GM18511 (cell line): ENCODE results near the gene FBXO10.
"Not testable (repeated sequence)": the region's sequence is repeated elsewhere in the genome, so short reads cannot be mapped to it uniquely, and the experiment has no call there.

Source experiments
- ATAC-seq: cut with Tn5 transposase; IDR thresholded peaks from one replicate; pipeline ENCODE4 v1.9.1; 2021; ENCODE audit warnings: mild to moderate bottlenecking, moderate library complexity; ENCODE audit not compliant: unreplicated experiment

FBXO10 gene

DNA sequence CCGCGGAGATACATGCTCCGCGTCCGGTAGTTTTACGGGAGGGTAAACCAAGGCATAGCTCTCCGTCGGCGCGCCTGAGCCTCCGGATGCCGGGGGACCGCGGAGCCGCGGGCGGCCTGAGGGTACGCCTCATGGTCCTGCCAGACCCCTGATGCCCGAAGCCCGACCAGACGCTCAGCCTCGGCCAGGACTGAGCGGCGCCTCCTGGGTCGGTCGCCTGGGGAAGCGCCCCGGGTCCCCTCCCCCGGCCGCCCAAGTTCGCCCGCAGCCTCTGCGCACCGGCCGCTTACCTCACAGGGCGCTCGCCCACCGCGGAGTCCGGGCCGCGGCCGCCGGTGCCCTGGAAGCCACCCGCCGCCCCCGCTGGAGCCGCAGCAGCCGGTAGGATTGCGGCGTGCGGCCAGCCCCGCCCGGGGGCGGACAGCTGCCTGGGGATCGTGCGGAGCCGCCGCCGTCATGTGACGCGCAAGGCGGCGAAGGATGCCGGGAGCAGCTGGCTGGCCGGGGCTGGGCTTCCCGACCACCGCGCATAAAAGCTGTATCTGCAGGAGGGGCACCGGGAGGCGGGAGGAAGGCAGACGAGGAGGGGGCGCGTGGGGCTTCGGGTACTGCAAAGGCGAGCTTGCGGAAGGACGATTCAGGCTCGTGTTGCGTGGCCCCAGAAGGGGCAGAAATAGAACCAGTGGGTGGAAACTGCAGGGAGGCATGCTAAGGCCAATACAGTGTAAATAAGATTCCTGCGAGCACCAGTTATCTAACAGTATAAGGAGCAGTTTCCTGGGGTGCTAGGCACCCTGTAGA, at the start of gene FBXO10:
FBXO10 (minus strand) TSS at position 460 of the 801 bp plus-strand sequence. CDS start 34,612 bp downstream, outside the sequence.
- peak; percentile 81 for ATAC-seq

GRCh38 chr9:37625758-37626147, 49.6 kb upstream of the FBXO10 start:
- ATAC-seq: no peak

GRCh38 chr9:37625036-37625757, 49.0 kb upstream of the FBXO10 start:
- no peak for ATAC-seq

DNA sequence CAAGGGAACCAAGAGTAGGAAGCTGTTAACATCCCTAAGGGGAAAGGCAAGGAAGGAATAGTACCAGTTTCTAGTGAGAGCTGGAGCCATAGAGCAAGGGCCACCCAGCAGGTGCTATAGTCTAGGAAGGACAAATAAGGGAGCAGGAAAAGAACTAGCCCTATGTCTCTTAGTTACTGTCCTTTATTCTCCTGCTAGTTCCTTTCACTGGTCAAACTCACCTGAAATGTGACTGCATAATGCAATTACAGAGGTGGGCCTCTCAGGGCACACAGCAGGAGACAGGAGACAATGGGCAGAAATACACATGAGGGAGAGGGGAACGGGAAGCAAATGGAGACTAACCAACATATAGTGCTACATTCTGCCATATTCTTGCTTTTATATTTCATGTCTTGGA, 47.9 kb upstream of the FBXO10 start:
- ATAC-seq: no peak

DNA sequence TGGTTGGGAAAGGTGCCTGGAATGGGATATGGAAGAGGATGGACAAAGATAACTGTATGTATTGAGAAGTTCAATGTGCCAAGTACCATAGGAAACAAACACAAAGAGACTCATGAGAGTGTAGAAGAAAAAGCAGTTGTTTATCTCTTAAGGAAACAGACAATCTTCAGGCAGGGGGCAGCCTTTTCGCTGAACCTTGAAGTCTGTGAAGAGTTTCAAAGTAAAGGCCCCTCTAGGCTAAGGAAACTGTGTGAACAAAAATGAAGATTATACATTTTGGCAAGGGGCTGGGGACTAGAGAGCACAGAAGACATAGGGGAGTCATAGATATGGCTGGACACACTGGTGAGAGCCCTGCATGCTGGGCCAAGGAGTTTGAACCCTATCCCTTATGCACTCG, 47.1 kb upstream of the FBXO10 start:
- ATAC-seq: no peak

DNA sequence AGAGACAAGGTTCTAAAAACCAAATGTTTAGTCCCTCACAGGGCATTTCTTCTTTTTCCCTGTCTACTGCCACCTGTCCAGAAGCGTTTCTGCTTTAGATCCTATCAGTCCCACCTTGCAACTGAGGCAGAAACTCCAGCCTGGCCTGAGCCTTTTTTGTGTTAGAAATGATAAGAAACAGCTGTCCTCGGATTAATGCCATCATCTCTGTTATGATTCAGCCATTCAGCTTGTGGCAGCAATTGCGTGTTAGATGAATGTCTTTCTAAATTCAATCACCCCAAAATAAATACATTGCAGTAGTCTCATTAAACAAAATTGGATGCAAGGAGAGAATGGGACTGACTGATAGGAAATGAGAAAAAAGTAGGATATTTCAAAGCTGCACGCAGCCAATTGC, 46.3 kb upstream of the FBXO10 start:
- ATAC-seq: no peak

DNA sequence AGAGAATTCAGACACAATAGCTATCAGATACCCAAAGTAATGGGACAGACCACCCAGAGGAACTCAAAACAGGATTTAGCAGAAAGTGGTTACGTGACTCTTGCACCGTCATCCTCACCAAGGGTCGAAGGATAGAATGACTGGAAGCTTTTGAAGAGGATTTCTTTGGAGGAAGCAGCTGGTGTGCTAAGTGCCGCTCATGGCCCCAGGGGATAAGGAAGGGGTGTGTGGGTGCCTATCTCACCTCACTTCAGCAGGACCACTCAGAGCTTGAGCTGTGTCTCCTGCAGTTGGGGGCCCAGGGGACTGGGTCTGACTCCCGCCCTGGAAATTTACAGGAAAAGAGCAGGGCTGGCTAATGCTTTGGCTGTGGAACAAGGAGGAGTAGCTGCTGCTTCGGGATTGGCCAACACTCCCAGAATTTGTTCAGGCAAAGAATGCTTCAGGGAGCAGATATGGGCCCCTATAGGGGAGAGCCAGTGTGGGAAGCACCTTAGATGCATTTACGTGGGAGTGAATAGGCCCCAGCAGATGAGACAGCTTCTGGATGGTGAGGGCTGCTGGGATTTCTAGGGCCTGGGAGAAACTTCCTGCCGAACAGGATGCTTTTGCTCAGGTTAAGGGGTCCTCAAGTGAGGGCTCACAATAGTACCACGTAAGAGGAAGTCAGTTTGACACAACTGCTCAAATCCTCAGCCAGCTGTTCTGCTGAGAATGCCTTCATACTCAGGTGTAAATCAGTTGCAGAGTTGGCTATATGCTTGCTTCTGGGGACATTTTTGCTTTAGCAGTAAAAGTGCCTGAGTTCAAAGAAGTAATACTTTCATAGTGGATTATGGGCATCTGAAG, 45.3 kb upstream of the FBXO10 start:
- ATAC-seq: no peak

- ATAC-seq: no peak
Observed at GRCh38 chr9:37620396-37620795, 44.2 kb upstream of the FBXO10 start.

DNA sequence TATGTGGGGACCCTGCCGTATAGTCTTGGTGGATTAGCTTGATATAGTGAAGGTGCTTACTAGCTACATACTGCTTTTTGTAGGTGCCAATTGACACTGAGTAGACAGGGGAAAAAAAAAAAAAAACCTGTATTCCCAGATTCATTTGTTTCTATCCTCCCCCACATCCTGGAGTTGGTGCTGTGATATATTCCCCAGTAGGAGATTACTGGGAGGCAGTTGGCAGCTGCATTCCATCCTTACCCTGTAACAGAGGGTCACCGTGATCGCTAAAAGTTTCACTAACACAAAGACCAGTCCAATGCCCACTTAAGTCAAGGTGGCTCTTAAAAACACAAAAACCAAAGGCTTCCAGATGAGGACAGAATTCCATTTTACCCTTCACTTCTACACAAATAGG, 43.6 kb upstream of the FBXO10 start:
- no peak for ATAC-seq

DNA sequence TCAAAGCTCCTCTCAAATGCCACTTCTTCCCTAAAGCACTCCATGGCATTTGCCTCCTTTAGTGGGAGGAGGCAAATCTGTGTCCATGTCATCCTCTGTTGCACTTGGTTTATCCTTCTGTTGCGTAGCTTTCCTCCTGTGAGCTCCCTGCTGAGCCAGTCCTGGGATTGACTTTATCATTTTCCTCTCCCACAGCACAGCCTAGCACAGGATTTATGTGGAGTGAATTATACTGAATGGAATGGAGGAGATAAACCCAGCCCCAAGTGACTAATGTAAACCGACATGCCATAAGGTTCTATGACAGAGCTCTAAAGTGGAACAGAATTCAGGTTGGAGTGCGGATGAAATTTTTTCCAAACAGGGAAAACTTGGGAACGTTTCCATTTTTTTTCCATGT, 42.6 kb upstream of the FBXO10 start:
- ATAC-seq: no peak

GRCh38 chr9:37617832-37618231, 41.7 kb upstream of the FBXO10 start:
- no peak for ATAC-seq

DNA sequence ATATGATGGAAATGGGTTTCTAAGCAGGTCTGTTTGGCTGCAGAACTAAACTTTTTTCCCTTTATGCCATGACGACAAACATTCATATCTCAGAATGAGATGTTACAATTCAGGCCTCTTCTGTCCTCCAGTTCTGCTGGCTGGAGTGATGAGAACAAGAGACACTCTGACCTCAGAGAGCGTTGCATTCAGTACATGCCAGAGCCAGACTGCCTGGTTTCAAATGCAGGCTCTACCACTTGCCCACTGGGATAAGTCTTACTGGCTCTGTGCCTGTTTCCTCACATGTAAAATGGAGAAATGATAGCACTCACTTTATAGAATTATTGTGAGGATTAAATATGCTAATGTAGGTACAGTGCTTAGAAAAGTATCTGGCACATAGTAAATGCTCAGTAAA, 41.0 kb upstream of the FBXO10 start:
- ATAC-seq: no peak

DNA sequence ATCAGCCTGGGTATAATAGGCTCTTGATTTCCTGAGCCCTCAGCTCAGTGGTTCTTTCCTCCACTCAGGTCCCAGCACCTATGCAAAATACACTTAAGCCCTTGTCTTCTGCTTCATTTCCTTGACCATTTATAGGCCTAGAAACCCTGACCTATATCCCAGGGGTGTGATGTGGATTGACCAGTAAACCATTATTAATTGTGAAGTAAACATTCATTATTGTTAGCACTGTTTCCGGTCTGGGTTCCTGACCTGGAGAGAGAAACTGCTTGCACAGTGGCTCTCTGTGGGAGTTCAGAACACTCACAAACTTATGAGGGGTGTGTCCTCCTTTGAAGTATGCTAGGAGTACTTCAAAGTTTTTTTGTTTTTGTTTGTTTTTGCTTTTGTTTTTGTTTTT, 35.8 kb upstream of the FBXO10 start:
- ATAC-seq: no peak

- no peak for ATAC-seq
Observed at GRCh38 chr9:37611014-37611413, 34.8 kb upstream of the FBXO10 start.

DNA sequence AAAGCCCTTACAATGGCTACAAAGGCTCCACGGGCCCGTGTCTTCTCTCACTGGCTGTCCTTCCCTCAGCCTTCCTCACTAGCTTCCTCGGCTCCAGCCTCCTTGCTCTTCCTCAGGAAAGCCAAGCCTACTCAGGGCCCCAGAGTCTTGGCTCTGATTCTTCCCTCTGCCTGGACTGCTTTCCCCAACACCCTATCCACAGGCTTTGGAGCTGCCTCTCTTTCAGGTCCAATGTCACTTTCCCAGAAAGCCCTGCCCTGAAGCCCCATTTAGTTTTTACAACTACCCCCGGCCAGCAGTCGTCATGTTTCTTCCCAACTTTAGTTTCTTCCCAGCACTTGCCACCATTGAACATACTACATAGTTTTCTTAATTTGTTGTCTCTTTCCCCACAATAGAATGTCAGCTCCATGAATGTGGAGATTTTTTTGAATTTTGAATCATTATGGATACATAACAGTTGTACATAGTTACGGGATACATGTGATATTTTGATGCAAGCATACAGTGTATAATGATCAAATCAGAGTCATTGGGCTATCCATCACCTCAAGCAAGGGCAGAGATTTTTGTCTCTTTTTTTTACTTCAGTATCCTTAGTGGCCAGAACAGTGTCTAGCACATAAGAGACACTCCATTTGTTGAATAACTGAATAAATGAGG, 33.7 kb upstream of the FBXO10 start:
- no peak for ATAC-seq

- ATAC-seq: no peak
Observed at GRCh38 chr9:37608250-37608649, 32.1 kb upstream of the FBXO10 start.

GRCh38 chr9:37604296-37604695, 28.1 kb upstream of the FBXO10 start:
- ATAC-seq: no peak

DNA sequence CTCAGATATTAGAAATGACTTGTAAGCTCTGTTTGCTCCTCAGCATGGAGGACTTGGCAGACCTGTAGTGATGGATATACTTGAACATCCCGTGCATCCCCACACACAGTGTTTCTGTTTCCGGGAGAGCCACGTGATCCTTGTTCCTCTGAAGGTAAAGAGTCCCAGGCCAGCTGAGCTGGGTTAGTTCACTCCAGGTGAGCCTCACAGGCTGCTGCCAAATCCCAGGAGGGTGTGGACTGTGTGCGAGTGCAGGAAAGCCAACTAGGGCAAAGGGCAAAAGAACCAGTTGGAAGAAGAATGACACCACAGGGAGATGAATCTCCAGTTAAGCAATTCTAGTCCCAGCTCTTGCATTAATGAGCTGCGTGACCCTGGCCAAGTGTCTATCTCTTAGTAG, 26.6 kb upstream of the FBXO10 start:
- ATAC-seq: no peak

GRCh38 chr9:37602061-37602460, 25.9 kb upstream of the FBXO10 start:
- not testable (repeated sequence) for ATAC-seq

DNA sequence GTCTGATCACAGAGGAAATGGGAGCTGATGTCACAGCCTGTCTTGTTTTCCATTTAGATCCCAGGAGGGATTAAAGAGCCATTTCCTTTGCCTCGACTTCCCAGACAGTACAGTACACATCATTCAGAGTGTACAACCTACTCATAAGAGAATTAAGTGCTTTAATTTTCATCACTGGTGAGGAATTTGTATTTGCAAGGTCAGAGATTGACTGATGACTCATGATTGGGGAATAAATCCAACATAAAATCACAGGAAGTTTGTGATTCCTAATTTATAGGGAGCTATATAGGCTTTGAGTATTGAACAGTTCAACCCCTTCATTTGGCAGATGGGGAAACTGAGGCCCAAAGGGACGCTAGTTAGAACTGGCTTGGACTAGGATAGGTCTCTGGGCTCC, 20.3 kb upstream of the FBXO10 start:
- no peak for ATAC-seq

DNA sequence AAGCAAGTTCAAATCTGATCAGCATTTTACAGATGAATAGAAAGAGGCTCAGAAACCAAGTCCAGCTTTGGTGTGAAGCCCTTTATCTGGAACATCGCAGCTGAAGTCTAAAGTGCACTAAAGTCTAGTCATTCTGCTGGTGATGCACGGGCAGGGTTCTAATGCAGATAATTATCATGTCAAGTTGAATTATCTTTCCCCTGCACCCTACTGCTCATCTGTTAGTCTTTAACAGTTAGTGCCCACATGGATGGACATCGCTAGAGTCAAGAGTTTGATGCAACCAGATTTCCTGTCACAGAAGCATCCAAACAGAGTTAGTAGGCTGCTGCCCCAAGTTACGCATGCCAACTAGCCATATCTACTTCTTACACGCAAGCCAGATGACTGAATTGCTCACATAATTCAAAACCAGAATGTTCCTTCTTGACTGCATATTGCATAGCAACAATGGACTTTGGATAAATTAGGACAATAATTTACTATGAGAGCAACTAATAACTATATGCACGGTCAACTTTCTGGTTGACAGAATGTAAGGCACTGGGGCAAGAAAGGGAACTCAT, 17.8 kb upstream of the FBXO10 start:
- no peak for ATAC-seq
